ENCODE measurements around the gene TSKS.

DNA sequence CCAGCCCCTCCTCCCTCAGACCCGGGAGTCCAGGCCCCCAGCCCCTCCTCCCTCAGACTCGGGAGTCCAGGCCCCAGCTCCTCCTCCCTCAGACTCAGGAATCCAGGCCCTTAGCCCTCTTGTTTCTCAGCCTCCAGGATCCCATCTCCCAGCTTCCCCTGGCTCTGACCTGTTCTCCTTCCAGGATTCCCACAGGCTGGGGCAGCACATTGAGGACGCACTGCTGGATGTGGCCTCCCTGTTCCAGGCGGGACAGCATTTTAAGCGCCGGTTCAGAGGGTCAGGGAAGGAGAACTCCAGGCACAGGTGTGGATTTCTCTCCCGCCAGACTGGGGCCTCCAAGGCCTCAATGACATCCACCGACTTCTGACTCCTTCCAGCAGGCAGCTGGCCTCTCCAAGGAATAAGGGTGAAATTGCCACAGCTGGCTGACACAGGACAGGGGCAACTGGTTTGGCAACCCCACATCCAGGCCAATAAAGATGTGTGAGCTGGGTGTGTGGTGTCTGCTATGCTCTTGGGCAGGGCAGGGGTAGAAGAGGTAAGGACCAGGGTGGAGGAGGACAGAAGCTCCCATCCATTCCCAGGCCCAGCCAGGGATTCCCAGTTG is 49.8 kb downstream of the TSKS start:
- TF ChIP-seq TAF1 (IDR thresholded peaks at IDR 0.05; ENCODE audit: borderline replicate concordance, low read depth, low read length) (no peak), POLR2A (IDR thresholded peaks at IDR 0.05; ENCODE audit: low read depth, low read length) (no peak), SMAD5 (IDR thresholded peaks at IDR 0.05; ENCODE audit: low read depth) (no peak), ZNF274 (IDR thresholded peaks at IDR 0.05; ENCODE audit: insufficient read depth, insufficient read length) (no peak), SMC3 (IDR thresholded peaks at IDR 0.05; ENCODE audit: borderline replicate concordance, low read length) (no peak), TCF7 (IDR thresholded peaks at IDR 0.05; ENCODE audit: borderline replicate concordance) (no peak), BRCA1 (IDR thresholded peaks at IDR 0.05; ENCODE audit: low read depth, low read length) (no peak), MYC (IDR thresholded peaks at IDR 0.05; ENCODE audit: insufficient read depth, insufficient read length, insufficient replicate concordance, low read length, severe bottlenecking) (no peak), CEBPB (IDR thresholded peaks at IDR 0.05; ENCODE audit: borderline replicate concordance in 1 of 2, low read depth in 2 of 2, low read length in 2 of 2) (no peak), YY1 (IDR thresholded peaks at IDR 0.05; ENCODE audit: low read depth, low read length) (no peak)
- TF ChIP-seq, protein P1, sequence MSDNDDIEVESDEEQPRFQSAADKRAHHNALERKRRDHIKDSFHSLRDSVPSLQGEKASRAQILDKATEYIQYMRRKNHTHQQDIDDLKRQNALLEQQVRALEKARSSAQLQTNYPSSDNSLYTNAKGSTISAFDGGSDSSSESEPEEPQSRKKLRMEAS (IDR thresholded peaks at IDR 0.05; ENCODE audit: low read depth, low read length) = no peak
- TF ChIP-seq, protein P2, sequence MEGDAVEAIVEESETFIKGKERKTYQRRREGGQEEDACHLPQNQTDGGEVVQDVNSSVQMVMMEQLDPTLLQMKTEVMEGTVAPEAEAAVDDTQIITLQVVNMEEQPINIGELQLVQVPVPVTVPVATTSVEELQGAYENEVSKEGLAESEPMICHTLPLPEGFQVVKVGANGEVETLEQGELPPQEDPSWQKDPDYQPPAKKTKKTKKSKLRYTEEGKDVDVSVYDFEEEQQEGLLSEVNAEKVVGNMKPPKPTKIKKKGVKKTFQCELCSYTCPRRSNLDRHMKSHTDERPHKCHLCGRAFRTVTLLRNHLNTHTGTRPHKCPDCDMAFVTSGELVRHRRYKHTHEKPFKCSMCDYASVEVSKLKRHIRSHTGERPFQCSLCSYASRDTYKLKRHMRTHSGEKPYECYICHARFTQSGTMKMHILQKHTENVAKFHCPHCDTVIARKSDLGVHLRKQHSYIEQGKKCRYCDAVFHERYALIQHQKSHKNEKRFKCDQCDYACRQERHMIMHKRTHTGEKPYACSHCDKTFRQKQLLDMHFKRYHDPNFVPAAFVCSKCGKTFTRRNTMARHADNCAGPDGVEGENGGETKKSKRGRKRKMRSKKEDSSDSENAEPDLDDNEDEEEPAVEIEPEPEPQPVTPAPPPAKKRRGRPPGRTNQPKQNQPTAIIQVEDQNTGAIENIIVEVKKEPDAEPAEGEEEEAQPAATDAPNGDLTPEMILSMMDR (IDR thresholded peaks at IDR 0.05 in 2 of 3, conservative IDR thresholded peaks at IDR 0.05 in 1 of 3; ENCODE audit: control insufficient read depth in 2 of 3, extremely low read depth in 1 of 3, insufficient read depth in 1 of 3, low read depth in 3 of 3, low read length in 3 of 3) = no peak
